ENCODE measurements around the gene KIRREL3.

KIRREL3 gene

DNA sequence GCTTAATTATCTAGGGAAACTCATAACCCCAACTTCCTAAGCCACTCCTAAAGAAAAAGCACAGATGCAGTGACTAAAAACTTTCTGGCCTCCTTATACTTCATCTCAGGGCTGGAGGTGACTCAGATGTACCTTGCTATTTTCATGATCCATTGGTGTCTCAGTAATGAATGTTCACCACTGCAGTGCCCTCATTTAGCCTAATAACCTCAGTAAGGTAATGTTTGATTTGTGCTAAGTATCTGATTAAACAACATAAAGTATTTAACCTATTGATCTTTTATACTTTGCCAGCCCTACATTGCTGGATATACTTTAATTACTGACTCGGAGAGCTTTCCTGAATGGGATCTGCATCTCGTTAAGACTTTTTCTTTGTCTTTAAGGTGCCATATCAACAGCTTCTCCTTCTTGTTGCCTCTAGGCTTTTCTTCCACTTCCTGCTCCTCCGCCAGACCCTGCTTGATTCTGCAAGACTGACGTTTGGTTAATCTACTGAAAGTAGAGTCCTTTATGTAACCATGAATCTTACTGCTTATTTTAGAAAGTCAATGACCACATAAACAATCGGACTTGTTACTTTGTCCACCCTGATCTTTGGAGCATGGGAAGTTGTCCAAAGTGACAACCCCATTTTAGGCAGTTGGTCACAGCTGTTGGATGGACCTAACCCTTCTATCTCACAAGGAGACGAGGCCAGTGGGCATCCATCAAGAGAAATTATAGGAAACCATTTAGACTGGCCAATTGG is 342.1 kb downstream of the KIRREL3 start:
- DNase-seq = no peak
- Mint-ChIP-seq H3K27me3 (peaks cover 9% of the 10 kb centered on the region), H3K4me1 (ENCODE audit: low read depth) (no peaks in the 10 kb centered on the region), H3K36me3 (ENCODE audit: low read depth) (no peaks in the 10 kb centered on the region), H3K9me3 (no peaks in the 10 kb centered on the region), H3K4me3 (no peak overlapping the region), H3K27ac (no peak overlapping the region)

DNA sequence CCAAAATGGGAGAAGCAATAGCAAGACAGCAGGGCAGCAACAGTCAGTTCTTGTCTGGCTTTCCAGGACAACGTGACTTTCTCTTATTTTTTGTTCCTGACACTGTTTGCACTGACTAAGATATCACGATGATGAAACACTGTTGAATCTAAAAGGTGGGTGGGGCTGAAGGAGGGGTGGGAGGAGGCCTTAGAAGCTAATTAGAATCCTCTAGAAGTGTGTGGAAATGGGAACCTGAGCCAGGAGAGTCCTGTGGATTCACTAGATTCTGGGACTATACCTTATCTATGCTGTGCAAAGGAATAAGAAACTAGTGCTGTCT is 344.8 kb downstream of the KIRREL3 start:
- DNase-seq = no peak

DNA sequence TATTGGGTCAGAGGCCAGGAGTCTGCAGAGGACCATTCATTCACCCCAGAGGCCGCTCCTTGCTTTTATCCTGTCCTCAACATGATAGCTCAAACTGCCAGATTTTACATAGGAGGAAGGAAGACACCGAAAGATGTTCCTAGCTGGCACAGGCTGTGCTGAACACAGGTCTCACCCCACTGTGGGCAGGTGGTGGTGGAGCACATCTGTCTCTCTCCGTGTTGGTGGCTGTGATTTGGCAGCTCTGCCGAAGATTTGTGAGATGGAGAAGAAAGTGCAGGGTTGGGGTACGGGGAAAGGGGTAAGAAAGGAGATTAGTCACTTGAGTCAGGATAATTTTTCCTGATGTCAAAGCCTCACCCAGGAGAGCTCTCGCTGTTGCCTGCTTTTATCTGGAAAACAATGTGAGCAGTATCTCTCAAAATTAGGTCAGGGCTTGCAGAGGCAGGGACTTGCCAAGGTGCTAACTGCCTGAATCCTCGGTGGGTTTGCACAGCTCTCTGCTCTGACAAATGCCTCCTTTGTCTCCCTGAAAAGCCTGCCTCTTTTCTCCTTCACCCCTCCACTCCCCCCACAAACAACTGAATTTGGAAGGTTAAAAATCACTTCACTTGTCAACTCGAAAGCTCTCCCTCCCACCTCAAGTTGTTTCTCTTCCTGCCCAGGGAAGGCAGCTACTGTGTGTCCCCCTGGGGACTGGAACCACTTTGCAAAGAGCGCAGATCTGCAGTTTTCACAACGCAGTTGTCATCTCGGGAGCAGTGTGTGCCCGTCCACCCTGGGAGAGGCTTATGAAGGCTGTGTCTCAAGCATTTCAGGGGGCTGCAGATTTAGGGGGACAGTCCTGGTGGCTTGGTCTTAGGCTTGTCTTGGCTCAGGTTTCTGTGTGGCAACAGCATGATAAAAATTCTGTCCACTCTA is 345.4 kb downstream of the KIRREL3 start:
- Mint-ChIP-seq H3K4me3 (no peak overlapping the region), H3K4me1 (ENCODE audit: low read depth) (no peaks in the 10 kb centered on the region), H3K36me3 (ENCODE audit: low read depth) (no peaks in the 10 kb centered on the region), H3K27ac (no peak overlapping the region), H3K27me3 (peaks cover 9% of the 10 kb centered on the region), H3K9me3 (no peaks in the 10 kb centered on the region)
- DNase-seq = no peak

More for the DNA sequence above, 344.8 kb downstream of the KIRREL3 start:
- Mint-ChIP-seq H3K27me3 (peaks cover 9% of the 10 kb centered on the region), H3K4me1 (ENCODE audit: low read depth) (no peaks in the 10 kb centered on the region), H3K4me3 (no peak overlapping the region), H3K27ac (no peak overlapping the region), H3K9me3 (no peaks in the 10 kb centered on the region), H3K36me3 (ENCODE audit: low read depth) (no peaks in the 10 kb centered on the region)

GRCh38 chr11:126653040-126653439 is 347.5 kb downstream of the KIRREL3 start:
- H3K9me3 Mint-ChIP-seq = no peaks in the 10 kb centered on the region
- H3K4me1 Mint-ChIP-seq (ENCODE audit: low read depth) = no peaks in the 10 kb centered on the region
- no peak for DNase-seq
- H3K36me3 Mint-ChIP-seq (ENCODE audit: low read depth) = no peaks in the 10 kb centered on the region
- H3K27me3 Mint-ChIP-seq = peaks cover 5% of the 10 kb centered on the region
- H3K4me3 Mint-ChIP-seq = no peak overlapping the region
- no peak overlapping the region for H3K27ac Mint-ChIP-seq

- no peak overlapping the region for H3K4me3 Mint-ChIP-seq
- H3K27ac Mint-ChIP-seq = no peak overlapping the region
- no peaks in the 10 kb centered on the region for H3K27me3 Mint-ChIP-seq
- no peaks in the 10 kb centered on the region for H3K36me3 Mint-ChIP-seq (ENCODE audit: low read depth)
- no peaks in the 10 kb centered on the region for H3K4me1 Mint-ChIP-seq (ENCODE audit: low read depth)
- no peak for DNase-seq
- H3K9me3 Mint-ChIP-seq = no peaks in the 10 kb centered on the region
Measured at GRCh38 chr11:126647735-126648134, 352.8 kb downstream of the KIRREL3 start.

GRCh38 chr11:126646701-126647557 is 353.6 kb downstream of the KIRREL3 start:
- Mint-ChIP-seq H3K27me3 (peaks cover 3% of the 10 kb centered on the region), H3K4me1 (ENCODE audit: low read depth) (no peaks in the 10 kb centered on the region), H3K27ac (no peak overlapping the region), H3K9me3 (no peaks in the 10 kb centered on the region), H3K4me3 (no peak overlapping the region), H3K36me3 (ENCODE audit: low read depth) (no peaks in the 10 kb centered on the region)
- no peak for DNase-seq

DNA sequence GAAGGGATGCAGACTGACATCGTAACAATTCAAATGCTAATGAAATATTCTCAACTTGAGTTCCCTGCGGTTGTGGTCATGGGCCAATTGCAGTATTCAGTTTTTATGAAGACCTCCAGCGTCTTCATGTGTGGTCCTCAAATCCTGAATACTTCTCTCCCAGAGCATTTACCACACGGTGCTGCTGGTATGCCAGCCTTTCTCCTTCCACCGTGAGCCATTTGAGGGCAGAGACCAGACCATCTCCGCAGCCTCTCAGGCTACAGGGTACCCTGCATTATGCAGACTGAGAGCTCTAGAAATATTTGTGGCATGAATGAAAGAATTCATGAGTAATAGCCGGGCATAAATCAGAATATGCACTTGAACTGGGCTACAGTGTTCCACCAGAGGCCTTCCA is 355.4 kb downstream of the KIRREL3 start:
- H3K4me1 Mint-ChIP-seq (ENCODE audit: low read depth) = no peaks in the 10 kb centered on the region
- H3K27me3 Mint-ChIP-seq = peaks cover 16% of the 10 kb centered on the region
- no peaks in the 10 kb centered on the region for H3K36me3 Mint-ChIP-seq (ENCODE audit: low read depth)
- no peaks in the 10 kb centered on the region for H3K9me3 Mint-ChIP-seq
- no peak for DNase-seq
- no peak overlapping the region for H3K4me3 Mint-ChIP-seq
- H3K27ac Mint-ChIP-seq = no peak overlapping the region

GRCh38 chr11:126640186-126640585 is 360.4 kb downstream of the KIRREL3 start:
- Mint-ChIP-seq H3K36me3 (ENCODE audit: low read depth) (no peaks in the 10 kb centered on the region), H3K27me3 (peaks cover 38% of the 10 kb centered on the region), H3K9me3 (no peaks in the 10 kb centered on the region), H3K4me3 (no peak overlapping the region), H3K4me1 (ENCODE audit: low read depth) (no peaks in the 10 kb centered on the region), H3K27ac (no peak overlapping the region)
- DNase-seq = no peak

DNA sequence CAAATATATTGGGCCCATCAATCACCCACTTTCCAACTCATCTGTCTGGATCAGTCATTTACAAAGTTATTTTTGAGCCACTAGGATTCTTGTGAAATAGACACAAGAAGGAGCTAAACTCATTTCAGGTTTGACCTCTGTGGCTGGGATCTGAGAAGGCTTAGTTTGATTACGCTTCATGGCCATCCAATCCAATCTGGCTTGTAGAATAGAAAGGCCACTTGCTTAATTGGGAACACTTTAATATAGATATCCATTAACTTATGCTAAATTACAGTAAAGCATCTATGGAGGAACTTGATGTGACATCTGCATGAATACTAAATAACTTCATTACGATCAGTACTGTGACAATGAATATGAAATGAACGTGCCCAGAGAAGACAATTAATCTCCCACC is 360.9 kb downstream of the KIRREL3 start:
- no peak overlapping the region for H3K27ac Mint-ChIP-seq
- no peak for DNase-seq
- no peaks in the 10 kb centered on the region for H3K4me1 Mint-ChIP-seq (ENCODE audit: low read depth)
- H3K4me3 Mint-ChIP-seq = no peak overlapping the region
- peaks cover 38% of the 10 kb centered on the region for H3K27me3 Mint-ChIP-seq
- no peaks in the 10 kb centered on the region for H3K36me3 Mint-ChIP-seq (ENCODE audit: low read depth)
- H3K9me3 Mint-ChIP-seq = no peaks in the 10 kb centered on the region

GRCh38 chr11:126638648-126639047 is 361.9 kb downstream of the KIRREL3 start:
- DNase-seq = no peak
- Mint-ChIP-seq H3K9me3 (no peaks in the 10 kb centered on the region), H3K27me3 (peaks cover 38% of the 10 kb centered on the region), H3K4me1 (ENCODE audit: low read depth) (no peaks in the 10 kb centered on the region), H3K4me3 (no peak overlapping the region), H3K27ac (no peak overlapping the region), H3K36me3 (ENCODE audit: low read depth) (no peaks in the 10 kb centered on the region)

GRCh38 chr11:126637795-126638175 is 362.8 kb downstream of the KIRREL3 start:
- no peak for DNase-seq
- Mint-ChIP-seq H3K4me1 (ENCODE audit: low read depth) (no peaks in the 10 kb centered on the region), H3K4me3 (no peak overlapping the region), H3K27ac (no peak overlapping the region), H3K9me3 (no peaks in the 10 kb centered on the region), H3K27me3 (peaks cover 38% of the 10 kb centered on the region), H3K36me3 (ENCODE audit: low read depth) (no peaks in the 10 kb centered on the region)

- DNase-seq = no peak
- H3K27ac Mint-ChIP-seq = no peak overlapping the region
- no peaks in the 10 kb centered on the region for H3K9me3 Mint-ChIP-seq
- H3K27me3 Mint-ChIP-seq = peaks cover 35% of the 10 kb centered on the region
- no peaks in the 10 kb centered on the region for H3K36me3 Mint-ChIP-seq (ENCODE audit: low read depth)
- no peaks in the 10 kb centered on the region for H3K4me1 Mint-ChIP-seq (ENCODE audit: low read depth)
- no peak overlapping the region for H3K4me3 Mint-ChIP-seq
Measured at GRCh38 chr11:126636911-126637794, 363.4 kb downstream of the KIRREL3 start.

- no peak overlapping the region for H3K27ac Mint-ChIP-seq
- H3K36me3 Mint-ChIP-seq (ENCODE audit: low read depth) = no peaks in the 10 kb centered on the region
- DNase-seq = no peak
- no peaks in the 10 kb centered on the region for H3K9me3 Mint-ChIP-seq
- H3K27me3 Mint-ChIP-seq = peaks cover 25% of the 10 kb centered on the region
- H3K4me3 Mint-ChIP-seq = no peak overlapping the region
- no peaks in the 10 kb centered on the region for H3K4me1 Mint-ChIP-seq (ENCODE audit: low read depth)
Measured at GRCh38 chr11:126635511-126635910, 365.1 kb downstream of the KIRREL3 start.

DNA sequence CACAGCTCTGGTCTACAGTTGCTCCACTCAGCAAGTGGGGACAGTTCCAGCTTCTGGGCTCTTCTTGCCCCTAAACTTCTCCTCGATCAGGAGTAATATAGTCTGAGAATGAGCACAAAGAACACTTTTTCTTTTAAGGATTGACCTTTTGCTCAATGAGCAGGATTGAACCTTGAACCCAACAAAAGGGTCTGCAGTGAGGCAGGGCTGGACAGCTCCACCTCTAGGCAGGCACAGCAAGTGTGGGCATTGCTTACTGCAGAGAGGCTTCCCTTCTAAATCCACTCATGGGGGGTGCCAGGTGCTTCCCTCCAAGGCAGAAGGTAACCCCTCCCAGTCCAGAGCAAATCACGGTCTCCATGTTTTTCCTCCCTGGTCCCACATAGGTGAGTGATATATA is 365.6 kb downstream of the KIRREL3 start:
- Mint-ChIP-seq H3K27me3 (peaks cover 20% of the 10 kb centered on the region), H3K4me3 (no peak overlapping the region), H3K36me3 (ENCODE audit: low read depth) (no peaks in the 10 kb centered on the region), H3K4me1 (ENCODE audit: low read depth) (no peaks in the 10 kb centered on the region), H3K27ac (no peak overlapping the region), H3K9me3 (no peaks in the 10 kb centered on the region)
- DNase-seq = no peak

All from activated T-cell treated with anti-CD3 and anti-CD28 coated beads, Interleukin-2, amount 50 U/mL, for 24 hours (primary cell).